GM18505 (cell line): ENCODE data around the gene FLRT1.

Experiments
- ATAC-seq: cut with Tn5 transposase; IDR thresholded peaks from one replicate; pipeline ENCODE4 v1.9.1; 2021; ENCODE audit not compliant: unreplicated experiment
- POLR2A ChIP-seq: IDR thresholded peaks from 4 replicates; pipeline ENCODE4 v1.6.1; 2011; ENCODE audit warnings: borderline replicate concordance; ENCODE audit not compliant: insufficient read depth, insufficient read length; ENCODE audit errors: extremely low read depth

FLRT1 gene

DNA sequence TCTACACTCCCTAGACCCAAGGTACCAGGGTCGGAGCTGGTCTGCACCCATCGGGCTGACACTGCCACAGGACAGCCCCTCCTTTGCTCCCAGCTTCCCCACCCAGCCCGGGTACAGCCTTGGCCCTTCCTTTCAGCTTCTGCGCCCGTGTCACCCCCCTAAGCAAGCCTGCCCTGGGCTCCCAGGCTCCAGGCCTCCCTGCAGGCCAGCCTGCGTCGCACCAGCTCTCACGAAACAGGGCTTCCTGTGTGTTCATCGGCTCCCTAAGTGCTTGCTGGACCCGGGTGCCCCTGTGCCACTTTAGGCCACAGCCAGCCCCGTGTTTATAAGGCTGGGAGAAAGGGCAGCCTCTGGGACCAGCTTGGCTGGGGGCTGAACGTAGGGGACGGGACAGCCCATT lies 21.1 kb downstream of the FLRT1 start:
- no peak for TF ChIP-seq POLR2A
- no peak for ATAC-seq

DNA sequence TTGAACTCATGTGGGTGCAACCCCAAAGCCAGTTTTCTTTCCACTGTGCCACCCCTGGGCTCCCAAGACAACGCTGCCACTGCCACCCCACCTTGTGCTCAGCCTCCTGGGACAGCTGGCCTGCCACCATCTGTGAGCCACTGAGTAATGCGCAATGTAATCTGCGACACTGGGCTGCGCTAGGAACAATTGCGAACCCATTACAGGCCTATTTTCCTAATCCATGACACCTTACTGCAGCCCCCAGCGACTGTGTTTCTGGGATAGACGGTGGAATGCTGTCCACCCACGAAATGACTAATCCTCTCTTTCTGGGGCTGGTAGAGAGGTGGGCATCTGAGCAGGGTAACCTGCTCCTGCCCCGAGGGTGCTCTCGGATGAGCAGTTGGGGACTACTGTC lies 22.2 kb downstream of the FLRT1 start:
- ATAC-seq = no peak
- no peak for TF ChIP-seq POLR2A

DNA sequence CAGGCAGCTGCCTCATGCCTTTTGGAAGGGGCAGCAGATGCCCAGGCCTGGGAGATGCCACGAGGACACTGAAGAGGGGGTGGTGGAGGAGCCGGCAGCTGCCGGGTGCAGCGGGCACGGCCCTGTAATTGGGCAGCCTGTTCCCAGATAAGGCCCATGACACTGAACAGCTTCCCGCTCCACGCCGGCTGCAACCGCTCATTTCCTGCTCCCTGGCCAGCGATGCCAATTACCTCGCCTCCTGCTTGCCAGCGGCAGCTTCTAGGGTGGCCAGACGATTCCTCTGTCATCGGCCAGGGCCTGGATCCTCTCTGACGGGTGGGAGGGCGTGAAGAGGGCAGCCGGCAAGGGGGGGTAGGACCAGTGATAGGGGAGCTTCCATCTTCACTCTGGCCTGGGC lies 22.8 kb downstream of the FLRT1 start:
- ATAC-seq = no peak
- TF ChIP-seq POLR2A = no peak

DNA sequence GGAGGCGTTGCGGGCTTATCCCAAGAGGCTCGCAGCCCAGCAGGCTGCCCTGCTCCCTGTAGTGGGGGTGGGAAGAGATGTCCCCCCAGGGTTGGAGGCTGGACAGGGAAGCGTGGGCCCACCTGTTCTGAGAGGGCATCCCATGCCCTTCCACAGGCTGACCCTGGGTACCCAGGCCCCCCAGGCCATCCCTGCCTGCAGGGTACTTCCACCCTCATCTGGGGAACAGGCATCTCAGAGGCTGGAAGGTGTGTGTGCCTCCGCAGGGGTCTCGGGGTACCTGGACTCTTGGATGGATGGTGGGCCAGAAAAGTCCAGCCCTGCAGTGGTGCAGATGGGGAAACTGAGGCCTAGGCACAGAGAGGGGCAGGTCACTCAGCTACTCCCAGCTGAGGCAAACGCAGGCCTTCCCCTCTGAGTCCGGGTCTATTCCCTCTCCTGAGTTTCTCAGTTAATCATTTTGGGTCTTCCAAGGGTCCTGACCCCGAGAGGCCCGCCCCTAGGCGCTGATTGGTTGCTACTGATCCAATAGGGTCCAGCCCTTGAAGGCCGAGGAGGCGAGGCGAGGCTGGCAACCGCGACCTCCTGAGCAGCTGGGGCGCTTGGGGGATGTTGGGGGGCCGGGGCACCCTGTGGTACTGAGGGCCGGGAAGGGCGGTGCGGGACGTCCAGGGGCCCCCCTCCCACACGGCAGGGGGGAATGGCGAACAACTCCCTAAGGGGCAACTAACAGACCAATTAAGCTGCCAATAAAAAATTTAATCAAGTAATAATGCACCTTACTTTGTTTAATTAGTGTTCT lies 23.8 kb downstream of the FLRT1 start:
- TF ChIP-seq POLR2A = no peak
- ATAC-seq = no peak

DNA sequence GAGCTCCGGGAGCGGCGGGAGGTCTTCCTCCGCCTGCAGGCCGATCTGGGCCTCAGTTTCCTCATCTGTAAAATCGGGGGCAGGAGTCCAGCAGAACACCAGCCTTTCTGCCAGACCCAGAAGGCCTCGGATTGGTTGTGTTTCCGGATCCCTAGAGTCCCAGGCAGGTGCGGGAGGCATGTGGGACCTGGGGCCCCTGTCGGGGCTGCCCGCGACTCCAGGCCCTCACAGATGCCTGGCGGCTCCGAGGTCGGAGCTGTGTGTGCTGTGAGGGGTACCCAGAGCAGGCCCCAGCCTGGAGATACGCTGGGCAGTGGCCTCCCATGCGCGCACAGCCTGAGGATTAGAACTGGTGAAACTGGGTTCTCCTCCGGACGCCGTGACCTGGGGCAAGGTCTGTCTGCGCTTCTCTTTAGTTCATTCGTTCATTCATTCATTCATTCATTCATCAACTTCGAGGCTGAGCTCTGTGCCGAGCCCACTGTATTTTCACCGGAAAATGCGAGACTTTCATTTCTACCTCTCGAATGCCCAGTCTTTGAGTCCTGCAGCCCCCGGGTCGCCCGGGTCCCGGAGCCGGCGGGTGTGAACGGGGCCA lies 24.6 kb downstream of the FLRT1 start:
- TF ChIP-seq POLR2A = no peak
- ATAC-seq = no peak

DNA sequence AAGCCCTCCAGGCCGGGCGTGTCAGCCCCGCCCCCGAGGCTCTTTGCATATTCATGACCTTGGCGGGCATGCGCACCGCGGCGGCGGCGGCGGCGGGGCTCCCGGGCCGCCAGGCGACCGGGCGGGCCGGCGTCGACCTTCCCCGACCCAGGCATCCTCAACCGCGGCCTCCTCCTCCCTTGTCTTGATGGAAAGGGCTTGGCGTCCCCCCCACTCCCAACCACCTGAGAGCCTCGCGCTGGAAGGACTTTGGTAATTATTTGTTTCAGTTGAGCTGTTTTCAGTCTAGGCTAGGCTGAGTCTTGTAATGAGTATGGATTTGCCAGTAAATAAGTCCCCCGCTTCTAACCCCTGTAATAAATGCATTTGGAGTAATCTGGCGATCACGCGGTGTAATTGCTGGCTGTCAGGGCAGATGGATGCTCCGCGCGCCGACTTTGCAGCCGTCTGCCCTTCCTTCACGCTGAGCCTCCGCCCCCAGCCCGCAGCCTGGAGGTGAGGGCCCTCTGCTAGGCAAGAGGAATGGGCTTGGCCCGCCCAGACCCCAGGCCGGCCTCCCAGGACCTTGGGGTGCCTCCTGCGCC lies 25.2 kb downstream of the FLRT1 start:
- ATAC-seq = no peak

DNA sequence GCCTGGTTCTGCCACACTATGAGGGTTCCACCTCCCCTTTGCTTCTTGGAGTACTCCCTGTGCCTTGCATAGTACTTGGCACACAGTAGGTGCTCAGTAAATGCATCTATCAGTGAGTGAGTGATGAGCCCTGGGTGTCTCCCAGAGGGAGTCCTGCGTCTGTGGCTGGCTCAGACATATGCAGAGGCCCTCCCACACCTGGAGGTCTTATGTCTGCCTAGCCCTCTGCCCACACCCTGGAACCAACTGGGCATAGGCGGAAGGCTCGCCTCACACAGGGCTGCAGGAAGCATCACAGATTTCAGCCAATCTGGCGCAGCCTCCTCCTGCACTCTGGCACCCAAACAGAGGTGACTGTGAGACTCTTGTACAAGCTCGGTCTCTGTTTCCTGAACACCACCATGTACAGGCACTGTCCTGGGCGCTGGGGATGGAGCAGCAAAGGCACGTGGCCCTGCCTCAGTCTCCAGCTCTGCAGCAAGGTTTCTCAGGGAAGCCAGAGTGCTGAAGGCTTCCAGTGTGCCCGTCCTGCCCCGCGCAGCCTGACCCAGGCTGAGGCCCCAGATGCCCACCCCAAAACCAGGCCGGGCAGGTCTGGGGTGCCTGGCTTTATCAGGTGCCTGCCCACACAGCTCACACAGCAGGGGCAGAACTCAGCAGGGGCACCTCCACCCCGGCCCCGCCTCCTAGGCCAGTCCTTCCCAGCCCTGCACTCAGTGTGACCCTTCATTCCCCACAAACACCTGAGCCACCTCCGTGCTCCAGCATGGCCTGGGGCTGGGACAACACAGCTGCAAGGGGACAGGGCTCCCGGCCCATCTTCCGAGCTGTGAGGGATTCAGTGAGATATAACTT lies 26.7 kb downstream of the FLRT1 start:
- ATAC-seq = no peak
- TF ChIP-seq POLR2A = no peak

More for the DNA sequence above, 25.2 kb downstream of the FLRT1 start:
- no peak for TF ChIP-seq POLR2A

DNA sequence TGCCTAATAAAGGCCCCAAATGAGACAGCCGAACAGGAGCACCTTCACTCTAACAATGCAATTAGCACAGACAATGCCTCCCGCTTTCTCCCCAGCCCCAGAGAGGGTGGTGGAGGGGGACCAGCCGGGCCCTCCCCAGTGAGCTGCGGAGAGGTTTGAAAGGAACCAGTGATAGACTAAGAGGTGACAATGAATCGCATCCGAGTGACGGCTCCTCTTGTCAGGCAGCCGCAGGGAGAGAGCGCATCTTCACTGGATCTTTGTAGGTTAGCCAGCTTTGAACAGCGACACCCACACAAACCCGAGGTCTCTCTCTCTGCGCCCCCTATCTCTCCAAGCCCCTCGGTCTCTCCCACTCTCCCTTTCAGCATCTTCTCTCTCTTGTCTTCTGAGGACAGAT lies 28.0 kb downstream of the FLRT1 start:
- no peak for TF ChIP-seq POLR2A
- no peak for ATAC-seq

DNA sequence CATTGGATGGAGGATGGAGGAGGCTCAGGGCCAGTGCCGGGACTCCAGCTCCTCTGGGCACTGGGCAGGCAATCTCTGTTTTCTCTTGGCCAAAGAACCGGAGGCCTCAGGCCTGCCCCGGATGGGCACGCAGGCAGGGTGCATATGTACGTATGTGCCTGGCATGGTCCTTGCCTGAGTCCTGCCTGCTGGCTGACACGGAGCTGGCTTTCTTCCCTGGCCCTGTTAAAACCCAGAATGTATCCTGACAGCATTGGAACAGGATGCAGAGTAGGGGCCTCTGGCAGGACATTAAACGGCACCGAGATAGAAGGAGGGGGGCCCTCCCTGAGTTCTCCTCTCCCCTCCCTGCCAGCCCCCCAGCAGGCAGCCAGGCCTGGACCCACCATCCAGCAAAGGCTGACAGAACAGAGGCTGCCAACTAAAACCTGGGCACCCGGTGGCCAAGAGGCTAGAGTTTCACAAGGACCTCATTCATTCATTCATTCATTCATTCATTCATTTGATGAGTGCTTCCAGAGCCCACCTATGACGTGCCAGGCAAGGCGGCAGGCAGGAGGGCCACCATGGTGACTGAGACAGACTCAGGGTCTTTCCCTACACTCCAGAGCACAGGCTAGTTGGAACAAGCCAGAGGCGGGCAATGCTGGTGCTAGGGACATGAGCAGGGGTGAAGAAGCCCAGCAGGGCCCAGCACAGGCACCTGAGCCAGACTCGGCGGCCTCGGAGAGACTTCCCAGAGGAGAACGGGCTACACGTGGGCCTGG lies 28.8 kb downstream of the FLRT1 start:
- no peak for TF ChIP-seq POLR2A

DNA sequence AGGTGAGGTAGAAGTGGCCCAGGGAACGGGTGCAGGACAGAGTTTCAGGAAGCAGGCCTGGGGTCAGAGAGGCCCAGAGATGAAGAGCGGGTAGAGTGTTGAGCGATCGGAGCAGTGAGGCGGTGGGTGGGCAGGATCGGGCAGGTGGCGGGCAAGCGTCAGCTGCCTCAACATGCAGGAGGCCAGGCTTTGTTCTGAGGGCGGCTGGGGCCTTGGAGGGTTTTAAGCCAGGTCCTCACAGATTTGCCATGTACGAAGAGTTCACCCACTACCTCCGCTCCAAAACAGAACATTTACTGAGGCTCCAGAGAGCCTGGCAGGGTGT lies 29.4 kb downstream of the FLRT1 start:
- no peak for TF ChIP-seq POLR2A
- no peak for ATAC-seq

More for the DNA sequence above, 28.8 kb downstream of the FLRT1 start:
- ATAC-seq = no peak

DNA sequence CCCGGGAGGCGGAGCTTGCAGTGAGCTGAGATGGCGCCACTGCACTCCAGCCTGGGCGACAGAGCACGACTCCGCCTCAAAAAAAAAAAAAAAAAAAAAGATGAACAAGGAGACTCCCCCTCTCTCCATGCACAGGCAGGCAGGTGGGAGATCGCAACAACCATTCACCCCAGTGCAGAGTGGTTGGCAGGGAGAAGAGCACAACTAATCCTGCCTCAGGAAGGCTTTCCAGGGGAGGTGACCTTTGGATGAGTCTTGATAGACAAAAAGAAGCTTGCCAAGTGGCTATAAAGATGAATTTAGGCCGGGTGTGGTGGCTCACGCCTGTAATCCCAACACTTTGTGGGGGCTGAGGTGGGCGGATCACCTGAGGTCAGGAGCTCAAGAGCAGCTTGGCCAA lies 30.0 kb downstream of the FLRT1 start:
- no peak for ATAC-seq
- TF ChIP-seq POLR2A = no peak

DNA sequence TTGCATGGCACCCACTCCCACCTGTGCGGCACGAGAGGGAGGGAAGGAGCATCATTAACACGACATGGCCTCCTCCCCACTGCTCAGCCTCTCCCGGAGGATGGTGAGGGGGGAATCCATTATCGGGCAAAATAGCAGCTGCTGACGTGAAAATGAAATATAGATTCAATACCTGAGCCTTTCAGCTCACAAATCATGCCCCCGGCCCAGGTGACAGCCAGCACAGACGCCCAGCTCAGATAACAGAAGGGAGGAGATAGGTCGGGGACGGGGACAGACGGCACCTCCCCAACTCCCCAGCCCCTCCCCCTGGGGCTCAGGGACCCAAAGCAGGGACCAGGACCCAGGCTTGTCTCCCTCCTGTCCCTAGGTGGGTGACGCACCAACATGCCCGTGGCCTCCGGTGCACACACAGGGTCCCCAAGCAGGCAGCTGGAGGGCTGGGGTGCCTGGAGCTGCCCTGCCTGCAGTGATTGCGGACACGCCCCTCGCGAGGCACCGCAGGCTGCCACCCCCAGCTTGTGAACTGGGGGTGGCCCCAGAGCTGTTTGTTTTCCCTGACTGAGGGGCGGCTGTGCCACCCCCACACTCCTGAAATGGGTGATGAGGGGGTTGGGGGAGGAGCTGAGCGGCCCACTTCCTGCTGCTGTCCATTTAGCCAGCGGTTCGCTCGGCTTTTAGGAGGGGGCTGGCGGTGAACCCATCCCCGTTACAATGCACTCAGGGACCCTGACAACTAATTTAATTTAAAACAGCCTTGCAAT lies 31.7 kb downstream of the FLRT1 start:
- TF ChIP-seq POLR2A = no peak
- ATAC-seq = no peak
